Common myeloid progenitor, CD34-positive (primary cell): ENCODE measurements around the gene FUZ.

Experiments
- CTCF ChIA-PET: fragments of 350-600 bp; sonication (Branson Sonifier 250); formaldehyde crosslinking; loops from one replicate; lab custom pipeline; 2021; ENCODE audit warnings: antibody characterized with exemption; lab: Charles Lee
- POLR2A ChIA-PET: fragments of 350-600 bp; sonication (Branson Sonifier 250); formaldehyde crosslinking; loops from one replicate; lab custom pipeline; 2021; ENCODE audit warnings: antibody characterized with exemption; lab: Charles Lee
- DNase-seq, 3 donors: peaks; one replicate each; pipeline versions ENCODE4 v3.0.0 to v3.0.0-alpha.2; 2013
- H3K27ac ChIP-seq, 2 experiments: 1 replicate in 1 of 2; 2 replicates in 1 of 2; pipeline ENCODE4 v1.7.0; 2013; ENCODE audit warnings: inconsistent platforms in 2 of 2, low read length in 2 of 2, mild to moderate bottlenecking in 2 of 2, low read depth in 1 of 2, moderate library complexity in 1 of 2; ENCODE audit not compliant: severe bottlenecking in 2 of 2, insufficient read depth in 1 of 2, poor library complexity in 1 of 2
- H3K27me3 ChIP-seq, 5 experiments: replicated peaks in 2 of 5; 1 replicate in 3 of 5; 2 replicates in 2 of 5; pipeline versions ENCODE4 v1.6.1 to v1.7.0; 2013; ENCODE audit warnings: low read length in 4 of 5, mild to moderate bottlenecking in 2 of 5, moderate library complexity in 2 of 5, inconsistent platforms in 1 of 5; ENCODE audit not compliant: insufficient read depth in 5 of 5, control insufficient read depth in 4 of 5
- H3K36me3 ChIP-seq, 4 experiments: 1 replicate in 2 of 4; 2 replicates in 2 of 4; pipeline versions ENCODE4 v1.6.1 to v1.7.0; 2013; ENCODE audit warnings: low read length in 3 of 4, control low read depth in 1 of 4, mild to moderate bottlenecking in 1 of 4; ENCODE audit not compliant: control insufficient read depth in 4 of 4, insufficient read depth in 4 of 4
- H3K4me1 ChIP-seq, 4 experiments: 1 replicate in 3 of 4; 2 replicates in 1 of 4; pipeline versions ENCODE4 v1.6.1 to v1.7.1; 2013; ENCODE audit warnings: low read length in 3 of 4, mild to moderate bottlenecking in 3 of 4, control low read depth in 1 of 4, inconsistent platforms in 1 of 4, moderate library complexity in 1 of 4; ENCODE audit not compliant: control insufficient read depth in 4 of 4, insufficient read depth in 4 of 4; ENCODE audit errors: control extremely low read depth in 1 of 4
- H3K4me3 ChIP-seq, 7 experiments: 1 replicate in 4 of 7; 2 replicates in 3 of 7; pipeline versions ENCODE4 v1.5.1 to v1.7.0; 2013; ENCODE audit warnings: mild to moderate bottlenecking in 7 of 7, low read length in 6 of 7, moderate library complexity in 6 of 7, inconsistent platforms in 2 of 7, low read depth in 2 of 7, control low read depth in 1 of 7; ENCODE audit not compliant: insufficient read depth in 4 of 7, control insufficient read depth in 1 of 7; ENCODE audit errors: extremely low read depth in 1 of 7
- H3K9me3 ChIP-seq, 5 experiments: 1 replicate in 4 of 5; 2 replicates in 1 of 5; pipeline versions ENCODE4 v1.6.1 to v1.7.1; 2013; ENCODE audit warnings: low read length in 4 of 5, mild to moderate bottlenecking in 2 of 5, inconsistent platforms in 1 of 5, low read depth in 1 of 5, moderate library complexity in 1 of 5; ENCODE audit not compliant: control insufficient read depth in 4 of 5, insufficient read depth in 2 of 5; ENCODE audit errors: control extremely low read depth in 1 of 5
- WGBS: methylation state at CpG from one replicate; pipeline ENCODE4 v1.1.5; 2013; ENCODE audit not compliant: insufficient coverage; 5-methylcytosine and 5-hydroxymethylcytosine counted together

FUZ gene

DNA sequence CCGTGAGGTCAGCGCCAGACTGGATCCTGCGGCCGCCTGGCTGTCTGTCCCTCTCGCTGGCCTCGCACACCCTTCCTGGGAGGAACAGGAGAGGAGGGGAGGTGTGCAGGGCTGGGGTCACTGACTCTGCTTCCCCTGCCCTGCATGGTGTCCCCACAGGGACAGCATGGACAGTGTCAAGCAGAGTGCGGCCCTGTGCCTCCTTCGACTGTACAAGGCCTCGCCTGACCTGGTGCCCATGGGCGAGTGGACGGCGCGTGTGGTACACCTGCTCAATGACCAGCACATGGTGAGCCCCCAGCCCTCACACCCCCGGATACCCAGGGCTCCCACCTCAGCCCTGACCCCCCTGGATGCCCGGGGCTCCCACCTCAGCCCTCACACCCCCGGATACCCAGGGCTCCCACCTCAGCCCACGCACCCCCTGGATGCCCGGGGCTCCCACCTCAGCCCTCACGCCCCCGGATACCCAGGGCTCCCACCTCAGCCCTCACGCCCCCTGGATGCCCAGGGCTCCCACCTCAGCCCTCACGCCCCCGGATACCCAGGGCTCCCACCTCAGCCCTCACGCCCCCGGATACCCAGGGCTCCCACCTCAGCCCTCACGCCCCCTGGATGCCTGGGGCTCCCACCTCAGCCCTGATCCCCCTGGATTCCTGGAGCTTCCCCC is 21.2 kb downstream of the FUZ start:
- no peak overlapping the region for H3K27ac ChIP-seq
- DNase-seq, result no peak
- 98% methylated on average over 19 of the region's 26 CpGs for WGBS
- H3K9me3 ChIP-seq, result no peaks in the 10 kb centered on the region
- H3K36me3 ChIP-seq, result peaks cover 14 to 79% (median 54%) of the 10 kb centered on the region in 4 experiments
- H3K4me1 ChIP-seq, result no peaks in the 10 kb centered on the region
- H3K27me3 ChIP-seq, result no peaks in the 10 kb centered on the region
- no peak overlapping the region for H3K4me3 ChIP-seq
- POLR2A ChIA-PET, result no interaction called here
- CTCF ChIA-PET, result no interaction called here

- Histone ChIP-seq H3K27ac (no peak overlapping the region), H3K4me3 (no peak overlapping the region), H3K36me3 (peaks cover 10 to 74% (median 50%) of the 10 kb centered on the region in 4 experiments), H3K9me3 (no peaks in the 10 kb centered on the region), H3K4me1 (no peaks in the 10 kb centered on the region), H3K27me3 (no peaks in the 10 kb centered on the region)
- POLR2A ChIA-PET, result no interaction called here
- 94% methylated on average over 7 of the region's 9 CpGs for WGBS
- no peak for DNase-seq
- CTCF ChIA-PET, result no interaction called here
Measured at GRCh38 chr19:49790866-49791265, 22.2 kb downstream of the FUZ start.

DNA sequence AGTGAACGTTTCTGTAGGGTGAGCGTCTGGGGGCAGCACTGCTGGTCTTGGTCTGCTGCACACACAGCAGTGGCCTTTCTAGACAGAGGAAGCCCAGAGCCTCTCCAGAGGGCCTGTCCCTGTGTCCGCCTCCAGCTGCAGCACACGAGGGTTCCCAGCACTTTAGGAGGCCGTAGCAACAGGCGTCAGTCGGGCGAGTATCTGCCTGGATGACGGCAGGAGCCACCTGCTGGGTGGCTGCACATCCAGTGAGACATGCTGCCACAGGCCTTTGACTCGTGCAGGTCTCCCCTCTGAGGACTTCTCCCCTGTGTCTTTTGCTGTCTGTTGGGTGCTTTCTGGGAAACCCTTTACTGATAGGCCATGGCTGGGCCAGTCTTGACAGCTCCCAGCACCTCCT is 24.2 kb downstream of the FUZ start:
- no peak overlapping the region for H3K27ac ChIP-seq
- POLR2A ChIA-PET, result interaction anchor here (0.7 kb wide), 1 partner anchor 74 kb away, joined by 3 read pairs; no protein-coding TSS in a partner anchor
- WGBS, result 97% methylated on average over 10 of the region's 10 CpGs

GRCh38 chr19:49787746-49788145 is 25.3 kb downstream of the FUZ start:
- DNase-seq, result no peak
- CTCF ChIA-PET, result no interaction called here
- Histone ChIP-seq H3K4me1 (no peaks in the 10 kb centered on the region), H3K4me3 (no peak overlapping the region), H3K36me3 (peaks cover 13 to 71% (median 52%) of the 10 kb centered on the region in 4 experiments), H3K27me3 (no peaks in the 10 kb centered on the region), H3K9me3 (peaks cover 0 to 5% (median 0%) of the 10 kb centered on the region in 5 experiments), H3K27ac (no peak overlapping the region)
- POLR2A ChIA-PET, result no interaction called here
- 97% methylated on average over 5 of the region's 5 CpGs for WGBS

More for the DNA sequence above, 24.2 kb downstream of the FUZ start:
- Histone ChIP-seq H3K27me3 (no peaks in the 10 kb centered on the region), H3K4me1 (no peaks in the 10 kb centered on the region), H3K9me3 (no peaks in the 10 kb centered on the region), H3K36me3 (peaks cover 8 to 69% (median 52%) of the 10 kb centered on the region in 4 experiments), H3K4me3 (no peak overlapping the region)
- DNase-seq, result no peak
- CTCF ChIA-PET, result no interaction called here

DNA sequence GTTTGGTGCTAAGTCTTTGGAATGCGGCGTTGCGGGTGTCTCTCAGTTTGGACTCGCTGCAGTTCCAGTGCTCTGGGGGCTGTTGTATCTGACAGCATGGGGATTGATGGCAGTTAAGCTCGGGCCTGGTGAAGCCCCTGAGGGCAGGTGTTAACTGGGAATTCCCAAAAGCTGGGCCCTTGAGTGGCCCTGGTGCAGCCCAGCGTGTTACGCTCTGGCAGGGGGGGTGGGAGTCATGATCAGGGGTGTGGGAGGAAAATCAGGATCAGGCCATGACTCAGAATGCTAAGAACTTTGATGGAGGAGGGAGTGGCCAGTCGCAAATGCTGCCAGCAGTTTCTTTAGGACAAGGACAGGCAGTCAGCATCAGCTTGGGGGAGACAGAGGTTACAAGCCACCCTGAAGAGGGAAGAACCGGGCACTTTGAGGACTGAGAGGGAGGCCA is 26.7 kb downstream of the FUZ start:
- H3K4me3 ChIP-seq, result no peak overlapping the region
- peaks cover 0 to 5% (median 0%) of the 10 kb centered on the region in 5 experiments for H3K9me3 ChIP-seq
- H3K27me3 ChIP-seq, result no peaks in the 10 kb centered on the region
- CTCF ChIA-PET, result interaction anchor here (1.1 kb wide), 1 partner anchor 21 kb away, joined by 3 read pairs; no protein-coding TSS in a partner anchor
- H3K27ac ChIP-seq, result no peak overlapping the region
- peaks cover 14 to 67% (median 47%) of the 10 kb centered on the region in 4 experiments for H3K36me3 ChIP-seq
- WGBS, result 99% methylated on average over 8 of the region's 9 CpGs
- POLR2A ChIA-PET, result no interaction called here
- no peak for DNase-seq
- H3K4me1 ChIP-seq, result peaks cover 0 to 5% (median 0%) of the 10 kb centered on the region in 4 experiments

DNA sequence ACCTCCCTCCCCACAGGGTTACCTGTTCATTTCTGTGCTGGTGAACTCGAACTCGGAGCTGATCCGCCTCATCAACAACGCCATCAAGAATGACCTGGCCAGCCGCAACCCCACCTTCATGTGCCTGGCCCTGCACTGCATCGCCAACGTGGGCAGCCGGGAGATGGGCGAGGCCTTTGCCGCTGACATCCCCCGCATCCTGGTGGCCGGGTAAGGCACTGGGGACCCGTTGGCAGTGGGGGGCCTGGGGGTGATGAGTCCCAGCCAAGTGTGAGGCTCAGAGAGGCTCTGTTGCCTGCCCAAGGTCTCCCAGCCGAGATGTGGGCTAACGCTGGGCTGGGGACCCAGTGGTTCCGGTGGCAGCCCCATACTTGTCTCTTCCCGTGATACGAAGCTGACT is 30.6 kb downstream of the FUZ start:
- Histone ChIP-seq H3K4me3 (no peak overlapping the region), H3K27me3 (no peaks in the 10 kb centered on the region), H3K9me3 (peaks cover 0 to 5% (median 0%) of the 10 kb centered on the region in 5 experiments), H3K27ac (no peak overlapping the region), H3K36me3 (peaks cover 10 to 38% (median 28%) of the 10 kb centered on the region in 4 experiments), H3K4me1 (peaks cover 0 to 12% (median 1%) of the 10 kb centered on the region in 4 experiments)
- 98% methylated on average over 18 of the region's 18 CpGs for WGBS
- DNase-seq, result no peak
- ChIA-PET CTCF (no interaction called here), POLR2A (no interaction called here)

DNA sequence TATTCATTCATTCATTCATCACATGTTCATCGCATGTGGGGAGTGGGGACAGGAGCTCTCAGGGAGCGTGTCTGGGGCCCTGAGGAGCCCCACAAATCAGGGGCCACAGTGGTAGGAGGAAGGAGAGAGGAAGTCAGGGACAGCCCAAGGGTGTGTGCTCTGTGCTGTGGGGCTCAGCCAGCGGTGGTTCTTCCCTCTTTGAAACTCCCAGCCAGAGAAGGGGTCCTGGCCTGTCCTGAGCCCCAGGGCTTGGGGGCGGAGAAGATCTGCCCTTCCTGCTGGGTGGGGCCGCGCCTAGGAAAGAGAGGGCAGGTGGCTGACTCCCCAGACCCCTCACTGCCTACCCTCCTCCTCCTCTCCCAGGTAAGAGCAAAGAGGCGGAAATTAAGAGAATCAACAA is 31.7 kb downstream of the FUZ start:
- no peak for DNase-seq
- H3K4me3 ChIP-seq, result no peak overlapping the region
- no peaks in the 10 kb centered on the region for H3K27me3 ChIP-seq
- CTCF ChIA-PET, result no interaction called here
- WGBS, result 95% methylated on average over 2 of the region's 7 CpGs
- H3K4me1 ChIP-seq, result peaks cover 0 to 12% (median 1%) of the 10 kb centered on the region in 4 experiments
- H3K27ac ChIP-seq, result peak overlapping the region; percentile 9 to 25
- POLR2A ChIA-PET, result interaction anchor here (0.5 kb wide), 1 partner anchor 141 kb away, joined by 3 read pairs; no protein-coding TSS in a partner anchor
- peaks cover 0 to 5% (median 0%) of the 10 kb centered on the region in 5 experiments for H3K9me3 ChIP-seq
- peaks cover 10 to 34% (median 24%) of the 10 kb centered on the region in 4 experiments for H3K36me3 ChIP-seq
